HepG2 (cell line): ENCODE measurements around the gene TXNDC2. TPM values are rescaled to one million over a fixed set of nuclear protein-coding genes. Genes with fewer than 3 reads are reported as not detected.
A peak's percentile ranks its signal among the peaks of the same experiment; 100 is the strongest.
"Not testable (repeated sequence)": the region's sequence is repeated elsewhere in the genome, so short reads cannot be mapped to it uniquely, and the experiment has no call there.

ENCODE experiments used
- ATAC-seq: fragments of 200-7000 bp; cut with Tn5 transposase; 3 replicates; pipeline ENCODE4 v1.9.1; 2020; ENCODE audit warnings: mild to moderate bottlenecking, moderate library complexity
- BruUV-seq: library from RNA; stranded (reverse); fragments of 400-500 nt; replicated peaks from 2 replicates; lab custom pipeline; 2021; lab: Mats Ljungman, UMichigan
- CTCF ChIA-PET: fragments of 300-600 bp; formaldehyde crosslinking; extraction: SDS; loops from one replicate; lab custom pipeline; 2021; ENCODE audit warnings: low total read pairs, inconsistent platforms, low intra/inter-chr PET ratio; lab: Yijun Ruan, JAX
- POLR2A ChIA-PET: fragments of 350-600 bp; sonication (Branson Sonifier 250); formaldehyde crosslinking; loops from one replicate; lab custom pipeline; 2020; ENCODE audit warnings: antibody characterized with exemption, inconsistent platforms; lab: Yijun Ruan, JAX
- DNase-seq: peaks from one replicate; pipeline ENCODE4 v3.0.0-alpha.2; 2015; ENCODE audit warnings: low spot score
- FAIRE-seq: peaks from 3 replicates; lab custom pipeline; 2011; peaks lifted over from hg19 to GRCh38; lab: Jason Lieb, UNC
- H2AFZ ChIP-seq: one replicate; pipeline ENCODE4 v1.6.1; 2011; ENCODE audit warnings: low read length, inconsistent platforms
- H3K27ac ChIP-seq: fragments of 300-600 bp; 3 replicates; pipeline ENCODE4 v1.8.0; 2011; ENCODE audit warnings: mixed run types, mild to moderate bottlenecking, mixed read lengths, low read length, inconsistent platforms; ENCODE audit not compliant: insufficient read depth; ENCODE audit errors: extremely low read length
- H3K27me3 ChIP-seq, 2 experiments: fragments of 200-600 bp in 1 of 2; 2 replicates in 1 of 2; 3 replicates in 1 of 2; pipeline versions ENCODE4 v1.6.0 to v1.8.0; 2011; ENCODE audit warnings: low read length in 2 of 2, mild to moderate bottlenecking in 2 of 2, moderate library complexity in 2 of 2, inconsistent platforms in 1 of 2; ENCODE audit not compliant: insufficient read depth in 2 of 2, control insufficient read depth in 1 of 2
- H3K36me3 ChIP-seq, 2 experiments: fragments of 200-600 bp in 1 of 2; replicated peaks in 1 of 2; 2 replicates in 1 of 2; 3 replicates in 1 of 2; pipeline versions ENCODE4 v1.5.1 to v1.8.0; 2011; ENCODE audit warnings: low read length in 2 of 2, inconsistent platforms in 1 of 2; ENCODE audit not compliant: insufficient read depth in 2 of 2, control insufficient read depth in 1 of 2
- H3K4me1 ChIP-seq: 2 replicates; pipeline ENCODE4 v1.5.1; 2012; ENCODE audit warnings: low read length, inconsistent platforms; ENCODE audit not compliant: insufficient read depth
- H3K4me2 ChIP-seq: 2 replicates; pipeline ENCODE4 v1.6.0; 2011; ENCODE audit warnings: low read depth, low read length, inconsistent platforms
- H3K4me3 ChIP-seq, 3 experiments: fragments of 200-600 bp in 1 of 3; sonication (generic), shearing (Covaris generic) in 1 of 3; replicated peaks in 1 of 3; 2 replicates each; pipeline ENCODE4 v1.5.1; 2011 to 2016; ENCODE audit warnings: low read length in 3 of 3, inconsistent platforms in 2 of 3, low read depth in 2 of 3, mild to moderate bottlenecking in 2 of 3, control low read depth in 1 of 3, mixed read lengths in 1 of 3; ENCODE audit not compliant: insufficient read depth in 1 of 3
- H3K79me2 ChIP-seq: one replicate; pipeline ENCODE4 v1.6.1; 2011; ENCODE audit warnings: low read length, inconsistent platforms; ENCODE audit not compliant: insufficient read depth
- H3K9ac ChIP-seq: 2 replicates; pipeline ENCODE4 v1.6.0; 2011; ENCODE audit warnings: mild to moderate bottlenecking, low read depth, low read length, inconsistent platforms; ENCODE audit not compliant: insufficient read depth
- H3K9me3 ChIP-seq: 2 replicates; pipeline ENCODE4 v1.5.1; 2012; ENCODE audit warnings: mild to moderate bottlenecking, low read length
- H4K20me1 ChIP-seq: 2 replicates; pipeline ENCODE4 v1.6.0; 2011; ENCODE audit warnings: inconsistent platforms, mild to moderate bottlenecking, low read length, moderate library complexity; ENCODE audit not compliant: insufficient read depth
- DBP ChIP-seq: sonication (generic); formaldehyde crosslinking; IDR thresholded peaks from 2 replicates; pipeline ENCODE4 v1.4.0; 2020; ENCODE audit warnings: missing genetic modification reagents; ENCODE audit errors: not compliant biosample characterization
- FOXA3 ChIP-seq: IDR thresholded peaks from 2 replicates; pipeline ENCODE4 v1.6.1; 2016; ENCODE audit warnings: missing genetic modification reagents, missing compliant biosample characterization
- FOXK1 ChIP-seq: sonication (generic); formaldehyde crosslinking; IDR thresholded peaks from 2 replicates; pipeline ENCODE4 v1.4.0; 2020; ENCODE audit warnings: low read depth, missing genetic modification reagents, borderline replicate concordance
- HNRNPK ChIP-seq: fragments of 200-400 bp; formaldehyde crosslinking; IDR thresholded peaks from 2 replicates; pipeline ENCODE4 v1.6.1; 2018; ENCODE audit warnings: low read length, low read depth, moderate library complexity, mild to moderate bottlenecking; ENCODE audit not compliant: poor library complexity, severe bottlenecking
- HOXA5 ChIP-seq: sonication (generic); formaldehyde crosslinking; IDR thresholded peaks from 2 replicates; pipeline ENCODE4 v1.4.0; 2020; ENCODE audit warnings: missing genetic modification reagents
- KLF16 ChIP-seq, 2 experiments: sonication (generic) in 1 of 2; formaldehyde crosslinking in 1 of 2; IDR thresholded peaks; 2 replicates each; pipeline versions ENCODE4 v1.6.1 to v1.8.0; 2016 to 2023; ENCODE audit warnings: missing genetic modification reagents in 2 of 2, missing compliant biosample characterization in 1 of 2
- MIXL1 ChIP-seq: IDR thresholded peaks from 2 replicates; pipeline ENCODE4 v1.6.1; 2016
- PTBP1 ChIP-seq: fragments of 200-400 bp; formaldehyde crosslinking; IDR thresholded peaks from 2 replicates; pipeline ENCODE4 v1.6.1; 2018; ENCODE audit warnings: low read length, low read depth; ENCODE audit not compliant: poor library complexity, severe bottlenecking
- RFX1 ChIP-seq: fragments of 450-650 bp; IDR thresholded peaks from 2 replicates; pipeline ENCODE4 v1.6.1; 2017
- TCF7 ChIP-seq: sonication (generic); IDR thresholded peaks from 2 replicates; pipeline ENCODE4 v1.6.1; 2016; ENCODE audit warnings: antibody characterized with exemption, low read depth
- ZNF282 ChIP-seq: fragments of 450-650 bp; IDR thresholded peaks from 2 replicates; pipeline ENCODE4 v1.6.1; 2018; ENCODE audit not compliant: partially characterized antibody
- ZNF446 ChIP-seq: sonication (generic); formaldehyde crosslinking; IDR thresholded peaks from 2 replicates; pipeline ENCODE4 v1.5.0; 2020; ENCODE audit warnings: mild to moderate bottlenecking, missing genetic modification reagents
- ZSCAN12 ChIP-seq: sonication (generic); formaldehyde crosslinking; IDR thresholded peaks from 2 replicates; pipeline ENCODE4 v1.9.0; 2021; ENCODE audit warnings: mild to moderate bottlenecking, missing genetic modification reagents
- WGBS: methylation state at CpG from one replicate; pipeline ENCODE4 v1.1.6; 2017; ENCODE audit warnings: low lambda C conversion rate; 5-methylcytosine and 5-hydroxymethylcytosine counted together
- in situ Hi-C: cut with HindIII; loops from 2 replicates; pipeline ENCODE4 v1.10.0; 2017; ENCODE audit warnings: low pct_unique_long_range_greater_than_20kb; ENCODE audit not compliant: extremely low pct_ligation_motif_present
- intact Hi-C: fragments of 100-400 bp; cut with micrococcal nuclease; formaldehyde crosslinking; loops from one replicate; pipeline ENCODE4 v1.10.0; 2022; ENCODE audit not compliant: unreplicated experiment
- polyA plus RNA-seq, 8 experiments: library from polyadenylated mRNA; depleted of rRNA in 3 of 8; stranded (reverse) in 7 of 8; unstranded in 1 of 8; fragments of >200 nt; fragmentation: Illumina TruSeq in 4 of 8; extraction: Trizol in 4 of 8; gene quantifications; 2 replicates each; pipeline versions ENCODE4 v1.2.1 to v1.2.3, GENCODE V29; 2011 to 2016; ENCODE audit warnings: low read depth in 4 of 8, missing spikeins in 1 of 8, mixed read lengths in 1 of 8; ENCODE audit not compliant: insufficient read depth in 1 of 8
- total RNA-seq, 5 experiments: library from RNA; depleted of rRNA; stranded (reverse); fragments of >200 nt; fragmentation: Illumina TruSeq; extraction: Trizol; gene quantifications; 2 replicates each; pipeline ENCODE4 v1.2.3, GENCODE V29; 2016; ENCODE audit warnings: low read depth in 1 of 5
- TF ChIP-seq, protein P1 (sequence below): sonication (generic); formaldehyde crosslinking; IDR thresholded peaks from 2 replicates; pipeline ENCODE4 v1.8.1; 2023; ENCODE audit warnings: mild to moderate bottlenecking, missing genetic modification reagents

The TXNDC2 gene
- total and polyA plus RNA-seq, 2 of the 13 experiments (the other 11 are each of a cell fraction or from before 2014, with no cell fraction given), result not detected

DNA sequence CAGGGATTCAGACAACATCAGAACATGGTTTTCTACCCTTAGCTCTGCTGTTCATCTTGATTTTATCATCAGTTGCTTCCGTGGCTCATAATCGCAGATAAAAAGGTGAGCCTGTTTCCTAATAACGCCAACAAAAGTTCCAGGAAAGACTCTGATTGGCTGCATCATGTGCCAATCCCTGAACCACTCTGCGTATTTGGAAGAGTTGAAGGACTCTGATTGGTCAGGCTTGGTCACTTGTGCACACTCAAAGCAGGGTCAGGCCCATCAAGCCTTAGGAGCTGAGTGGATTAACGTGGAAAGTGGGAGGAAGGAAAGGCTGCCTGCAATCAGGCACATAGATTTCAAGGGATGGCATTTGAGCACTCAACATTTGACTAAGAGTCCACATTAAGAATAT lies 11.4 kb downstream of the TXNDC2 start (continued):
- TF ChIP-seq, protein P1, sequence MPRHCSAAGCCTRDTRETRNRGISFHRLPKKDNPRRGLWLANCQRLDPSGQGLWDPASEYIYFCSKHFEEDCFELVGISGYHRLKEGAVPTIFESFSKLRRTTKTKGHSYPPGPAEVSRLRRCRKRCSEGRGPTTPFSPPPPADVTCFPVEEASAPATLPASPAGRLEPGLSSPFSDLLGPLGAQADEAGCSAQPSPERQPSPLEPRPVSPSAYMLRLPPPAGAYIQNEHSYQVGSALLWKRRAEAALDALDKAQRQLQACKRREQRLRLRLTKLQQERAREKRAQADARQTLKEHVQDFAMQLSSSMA, result no peak

- in situ Hi-C loops, H2AFZ ChIP-seq, intact Hi-C loops, H3K4me2 ChIP-seq, FAIRE-seq, H3K9me3 ChIP-seq, H3K36me3 ChIP-seq, H3K27me3 ChIP-seq, H3K4me3 ChIP-seq, H3K27ac ChIP-seq, ATAC-seq, H3K9ac ChIP-seq, DNase-seq, H3K79me2 ChIP-seq, CTCF ChIA-PET, BruUV-seq, H4K20me1 ChIP-seq: not testable (repeated sequence)
- WGBS, result 96% methylated on average over 10 of the region's 10 CpGs
- peaks cover 32% of the 10 kb centered on the region for H3K4me1 ChIP-seq
- POLR2A ChIA-PET, result interaction anchor here (1.5 kb wide), 1 partner anchor 16 kb away, joined by 5 read pairs; the partner anchor contains the start of gene VAPA
Observed at GRCh38 chr18:9897787-9898291, 12.1 kb downstream of the TXNDC2 start.

GRCh38 chr18:9898792-9899549 lies 13.2 kb downstream of the TXNDC2 start:
- H3K9me3 ChIP-seq, result no peaks in the 10 kb centered on the region
- ATAC-seq (peak; percentile 92), FAIRE-seq (peak; percentile 50), DNase-seq (peak; percentile 75)
- H3K9ac ChIP-seq, result peak overlapping the region; percentile 30; the same call in 1 of the 2 replicates
- no peaks in the 10 kb centered on the region for H3K36me3 ChIP-seq
- no TSS peak for BruUV-seq
- H3K4me2 ChIP-seq, result peak overlapping the region; percentile 41
- H3K4me3 ChIP-seq, result peak overlapping the region in 1 of 3 experiments; percentile 30; a peak in 1 of 6 replicates
- WGBS, result 15% methylated on average over 11 of the region's 11 CpGs
- no peak overlapping the region for H2AFZ ChIP-seq
- POLR2A ChIA-PET, result interaction anchor here (0.9 to 1.3 kb wide), 3 partner anchors 15 to 29 kb away, joined by 3 to 19 read pairs (median 8); partner anchors contain the start of gene VAPA
- CTCF ChIA-PET, result no interaction called here
- intact Hi-C loops, result no loop called here
- peak overlapping the region; percentile 29 for H3K27ac ChIP-seq
- no peaks in the 10 kb centered on the region for H4K20me1 ChIP-seq
- H3K4me1 ChIP-seq, result peaks cover 25% of the 10 kb centered on the region
- in situ Hi-C loops, result no loop called here
- no peaks in the 10 kb centered on the region for H3K27me3 ChIP-seq
- H3K79me2 ChIP-seq, result no peaks in the 10 kb centered on the region
- TF ChIP-seq RFX1 (no peak), KLF16 (CRISPR knock-in tag; IDR thresholded peaks at IDR 0.05) (0 out of 4 replicates have a peak, but pooled peaks of 1 of the 2 experiments have one; percentile 37), TCF7 (no peak), ZNF446 (CRISPR knock-in tag) (no peak), PTBP1 (no peak), DBP (CRISPR knock-in tag) (no peak), ZSCAN12 (no peak), FOXA3 (CRISPR knock-in tag) (peak; percentile 63), MIXL1 (0 out of 2 replicates have a peak, but pooled peaks have one; percentile 43), FOXK1 (CRISPR knock-in tag) (no peak), HNRNPK (no peak), ZNF282 (no peak), HOXA5 (CRISPR knock-in tag) (no peak)
